Caco-2 (cell line): Measurements from ENCODE around the gene CST11. TPM values are rescaled to one million over a fixed set of nuclear protein-coding genes. Genes with fewer than 3 reads are reported as not detected.

Source experiments
- BruUV-seq: library from RNA; stranded (reverse); fragments of 400-500 nt; replicated peaks from 2 replicates; lab custom pipeline; 2021; lab: Mats Ljungman, UMichigan
- CTCF ChIA-PET: fragments of 300-600 bp; sonication (Branson Sonifier 250); formaldehyde crosslinking; loops from one replicate; lab custom pipeline; 2022; ENCODE audit warnings: antibody characterized with exemption; lab: Charles Lee
- POLR2A ChIA-PET: fragments of 300-600 bp; sonication (Branson Sonifier 250); formaldehyde crosslinking; loops from one replicate; lab custom pipeline; 2022; ENCODE audit warnings: antibody characterized with exemption; lab: Charles Lee
- DNase-seq, 2 experiments: peaks; one replicate each; pipeline versions ENCODE4 v3.0.0 to v3.0.0-alpha.2; 2020 to 2022
- H3K27me3 ChIP-seq: replicated peaks from 2 replicates; pipeline ENCODE4 v1.6.0; 2011; ENCODE audit warnings: low read length; ENCODE audit not compliant: control insufficient read depth, insufficient read depth
- H3K36me3 ChIP-seq: 2 replicates; pipeline ENCODE4 v1.5.1; 2011; ENCODE audit warnings: low read length; ENCODE audit not compliant: control insufficient read depth, insufficient read depth
- H3K4me1 ChIP-seq: fragments of 250-450 bp; sonication (Bioruptor Pico); 2 replicates; pipeline ENCODE4 v1.5.1; 2020; ENCODE audit warnings: mild to moderate bottlenecking
- H3K4me3 ChIP-seq: 2 replicates; pipeline ENCODE4 v1.5.1; 2011; ENCODE audit warnings: low read depth, mild to moderate bottlenecking, control low read depth, low read length
- H3K9me3 ChIP-seq: fragments of 250-450 bp; sonication (Bioruptor Pico); 2 replicates; pipeline ENCODE4 v1.5.1; 2020; ENCODE audit warnings: mild to moderate bottlenecking, moderate library complexity
- H3K27ac Mint-ChIP-seq: one replicate; pipeline ENCODE4 v1.8.0; 2022; ENCODE audit warnings: mixed read lengths; ENCODE audit not compliant: unreplicated experiment
- H3K27me3 Mint-ChIP-seq: one replicate; pipeline ENCODE4 v1.8.0; 2022; ENCODE audit warnings: mixed read lengths; ENCODE audit not compliant: insufficient read depth, unreplicated experiment
- H3K36me3 Mint-ChIP-seq: one replicate; pipeline ENCODE4 v1.8.0; 2022; ENCODE audit warnings: mild to moderate bottlenecking, mixed read lengths; ENCODE audit not compliant: insufficient read depth, unreplicated experiment
- H3K4me1 Mint-ChIP-seq: one replicate; pipeline ENCODE4 v1.8.0; 2022; ENCODE audit warnings: low read depth, mixed read lengths; ENCODE audit not compliant: unreplicated experiment
- H3K4me3 Mint-ChIP-seq: one replicate; pipeline ENCODE4 v1.8.0; 2022; ENCODE audit warnings: mild to moderate bottlenecking, moderate library complexity, mixed read lengths; ENCODE audit not compliant: unreplicated experiment
- H3K9me3 Mint-ChIP-seq: one replicate; pipeline ENCODE4 v1.8.0; 2022; ENCODE audit warnings: mixed read lengths; ENCODE audit not compliant: unreplicated experiment
- intact Hi-C: fragments of 100-400 bp; cut with micrococcal nuclease; formaldehyde crosslinking; loops from one replicate; pipeline ENCODE4 v1.10.0; 2022; ENCODE audit not compliant: unreplicated experiment
- total RNA-seq: library from RNA; stranded (reverse); gene quantifications from 2 replicates; pipeline ENCODE4 v1.2.3, GENCODE V29; 2022
- TF ChIP-seq, protein P1 (sequence below), 2 experiments: fragments of 200-600 bp in 1 of 2; IDR thresholded peaks; 1 replicate in 1 of 2; 2 replicates in 1 of 2; pipeline versions ENCODE4 v1.5.1 to v1.8.0; 2011 to 2022; ENCODE audit warnings: antibody characterized with exemption in 1 of 2, control low read depth in 1 of 2, inconsistent platforms in 1 of 2, low read depth in 1 of 2, low read length in 1 of 2, mild to moderate bottlenecking in 1 of 2, moderate library complexity in 1 of 2; ENCODE audit not compliant: insufficient read depth in 1 of 2, severe bottlenecking in 1 of 2, unreplicated experiment in 1 of 2

CST11 gene
- total RNA-seq, 1 experiment from 2014 or later = not detected

DNA sequence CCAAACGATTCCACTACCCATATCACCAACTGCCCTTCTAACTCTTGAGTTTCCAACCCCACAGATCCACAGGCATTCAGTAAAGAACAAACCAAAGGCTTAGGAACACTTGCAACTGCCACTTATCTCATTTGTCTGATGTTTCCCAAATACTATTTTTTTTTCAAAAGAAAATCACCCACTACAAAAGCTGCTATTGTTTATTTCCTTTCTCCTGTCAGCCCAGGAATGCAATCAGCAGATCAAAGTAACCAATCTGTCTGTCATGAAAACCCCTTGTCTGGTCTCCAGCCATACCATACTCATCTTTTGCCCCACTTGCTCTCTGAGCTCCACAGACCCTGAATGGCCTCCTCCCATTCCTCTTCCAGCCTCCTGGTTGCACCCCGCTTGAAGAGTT, 29.5 kb upstream of the CST11 start:
- TF ChIP-seq, protein P1, sequence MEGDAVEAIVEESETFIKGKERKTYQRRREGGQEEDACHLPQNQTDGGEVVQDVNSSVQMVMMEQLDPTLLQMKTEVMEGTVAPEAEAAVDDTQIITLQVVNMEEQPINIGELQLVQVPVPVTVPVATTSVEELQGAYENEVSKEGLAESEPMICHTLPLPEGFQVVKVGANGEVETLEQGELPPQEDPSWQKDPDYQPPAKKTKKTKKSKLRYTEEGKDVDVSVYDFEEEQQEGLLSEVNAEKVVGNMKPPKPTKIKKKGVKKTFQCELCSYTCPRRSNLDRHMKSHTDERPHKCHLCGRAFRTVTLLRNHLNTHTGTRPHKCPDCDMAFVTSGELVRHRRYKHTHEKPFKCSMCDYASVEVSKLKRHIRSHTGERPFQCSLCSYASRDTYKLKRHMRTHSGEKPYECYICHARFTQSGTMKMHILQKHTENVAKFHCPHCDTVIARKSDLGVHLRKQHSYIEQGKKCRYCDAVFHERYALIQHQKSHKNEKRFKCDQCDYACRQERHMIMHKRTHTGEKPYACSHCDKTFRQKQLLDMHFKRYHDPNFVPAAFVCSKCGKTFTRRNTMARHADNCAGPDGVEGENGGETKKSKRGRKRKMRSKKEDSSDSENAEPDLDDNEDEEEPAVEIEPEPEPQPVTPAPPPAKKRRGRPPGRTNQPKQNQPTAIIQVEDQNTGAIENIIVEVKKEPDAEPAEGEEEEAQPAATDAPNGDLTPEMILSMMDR (IDR thresholded peaks at IDR 0.05; ENCODE audit: insufficient read depth in 1 of 2, low read depth in 1 of 2, low read length in 1 of 2, severe bottlenecking in 1 of 2, unreplicated experiment in 1 of 2) = no peak

GRCh38 chr20:23479043-23479442, 26.4 kb upstream of the CST11 start:
- Histone ChIP-seq H3K36me3 (no peaks in the 10 kb centered on the region), H3K27me3 (no peaks in the 10 kb centered on the region; the same call in 1 of the 2 replicates), H3K4me3 (no peak overlapping the region), H3K9me3 (0 out of 2 replicates have a peak, but pooled peaks cover 3% of the 10 kb centered on the region), H3K4me1 (no peaks in the 10 kb centered on the region)
- BruUV-seq = no TSS peak
- Mint-ChIP-seq H3K4me3 (no peak overlapping the region), H3K9me3 (no peaks in the 10 kb centered on the region), H3K27ac (no peak overlapping the region), H3K4me1 (no peaks in the 10 kb centered on the region), H3K27me3 (peaks cover 4% of the 10 kb centered on the region), H3K36me3 (no peaks in the 10 kb centered on the region)
- ChIA-PET POLR2A (no interaction called here), CTCF (no interaction called here)
- no peak for DNase-seq
- intact Hi-C loops = no loop called here
- TF ChIP-seq, protein P1 (IDR thresholded peaks at IDR 0.05; ENCODE audit: insufficient read depth in 1 of 2, low read depth in 1 of 2, low read length in 1 of 2, severe bottlenecking in 1 of 2, unreplicated experiment in 1 of 2) = no peak

More for the DNA sequence above, 29.5 kb upstream of the CST11 start:
- Histone ChIP-seq H3K27me3 (no peaks in the 10 kb centered on the region), H3K4me1 (no peaks in the 10 kb centered on the region), H3K4me3 (no peak overlapping the region), H3K36me3 (no peaks in the 10 kb centered on the region), H3K9me3 (0 out of 2 replicates have a peak, but pooled peaks cover 3% of the 10 kb centered on the region)
- ChIA-PET CTCF (no interaction called here), POLR2A (no interaction called here)
- Mint-ChIP-seq H3K4me1 (no peaks in the 10 kb centered on the region), H3K36me3 (no peaks in the 10 kb centered on the region), H3K27me3 (peaks cover 5% of the 10 kb centered on the region), H3K27ac (no peak overlapping the region), H3K9me3 (no peaks in the 10 kb centered on the region), H3K4me3 (no peak overlapping the region)
- intact Hi-C loops = no loop called here
- no peak for DNase-seq
- no TSS peak for BruUV-seq

GRCh38 chr20:23477223-23477622, 24.5 kb upstream of the CST11 start:
- no peaks in the 10 kb centered on the region for H3K9me3 Mint-ChIP-seq
- no peaks in the 10 kb centered on the region for H3K9me3 ChIP-seq
- H3K4me1 ChIP-seq = no peaks in the 10 kb centered on the region
- no peaks in the 10 kb centered on the region for H3K4me1 Mint-ChIP-seq
- ChIA-PET POLR2A (no interaction called here), CTCF (no interaction called here)
- no peaks in the 10 kb centered on the region for H3K36me3 ChIP-seq
- DNase-seq = no peak
- no peak overlapping the region for H3K4me3 Mint-ChIP-seq
- peaks cover 2% of the 10 kb centered on the region for H3K27me3 Mint-ChIP-seq
- BruUV-seq = no TSS peak
- no peak overlapping the region for H3K4me3 ChIP-seq
- intact Hi-C loops = no loop called here
- no peaks in the 10 kb centered on the region; the same call in 1 of the 2 replicates for H3K27me3 ChIP-seq
- H3K27ac Mint-ChIP-seq = no peak overlapping the region
- TF ChIP-seq, protein P1 (IDR thresholded peaks at IDR 0.05; ENCODE audit: insufficient read depth in 1 of 2, low read depth in 1 of 2, low read length in 1 of 2, severe bottlenecking in 1 of 2, unreplicated experiment in 1 of 2) = no peak
- H3K36me3 Mint-ChIP-seq = no peaks in the 10 kb centered on the region
